OCI-LY7 (cell line): ENCODE measurements around the gene PHF12. TPM values are rescaled to one million over a fixed set of nuclear protein-coding genes. Genes with fewer than 3 reads are reported as not detected.
A peak's percentile ranks its signal among the peaks of the same experiment; 100 is the strongest.

Experiments
- BruUV-seq: library from RNA; stranded (reverse); fragments of 400-500 nt; replicated peaks from 2 replicates; lab custom pipeline; 2021; lab: Mats Ljungman, UMichigan
- CTCF ChIA-PET: fragments of 300-600 bp; sonication (Branson Sonifier 250); formaldehyde crosslinking; loops from one replicate; lab custom pipeline; 2022; ENCODE audit warnings: antibody characterized with exemption; ENCODE audit not compliant: unreplicated experiment; lab: Charles Lee
- POLR2A ChIA-PET: fragments of 300-600 bp; sonication (Branson Sonifier 250); formaldehyde crosslinking; loops from one replicate; lab custom pipeline; 2022; ENCODE audit warnings: antibody characterized with exemption; lab: Charles Lee
- DNase-seq: peaks from one replicate; pipeline ENCODE4 v3.0.0-alpha.2; 2015; ENCODE audit warnings: low spot score
- H2AFZ ChIP-seq: fragments of 200-600 bp; sonication (generic), shearing (Covaris generic); 2 replicates; pipeline ENCODE4 v1.6.1; 2014; ENCODE audit warnings: mild to moderate bottlenecking, antibody characterized with exemption, low read length, moderate library complexity
- H3K27ac ChIP-seq: fragments of 200-600 bp; sonication (generic); 2 replicates; pipeline ENCODE4 v1.5.1; 2014; ENCODE audit warnings: mixed run types, low read depth, mild to moderate bottlenecking, moderate library complexity, low read length, inconsistent platforms; ENCODE audit not compliant: poor library complexity, severe bottlenecking
- H3K36me3 ChIP-seq: fragments of 200-600 bp; sonication (generic); 2 replicates; pipeline ENCODE4 v1.6.1; 2014; ENCODE audit warnings: mild to moderate bottlenecking, antibody characterized with exemption, low read length, moderate library complexity, mixed read lengths; ENCODE audit not compliant: insufficient read depth
- H3K4me1 ChIP-seq: fragments of 200-600 bp; sonication (generic); 2 replicates; pipeline ENCODE4 v1.5.1; 2014; ENCODE audit warnings: mild to moderate bottlenecking, low read length; ENCODE audit not compliant: insufficient read depth, poor library complexity, severe bottlenecking
- H3K4me2 ChIP-seq: fragments of 200-600 bp; sonication (generic); 2 replicates; pipeline ENCODE4 v1.6.1; 2014; ENCODE audit warnings: mild to moderate bottlenecking, low read length
- H3K4me3 ChIP-seq: fragments of 200-600 bp; sonication (generic); 2 replicates; pipeline ENCODE4 v1.5.1; 2014; ENCODE audit warnings: mild to moderate bottlenecking, low read depth, low read length; ENCODE audit not compliant: poor library complexity, severe bottlenecking
- H3K79me2 ChIP-seq: fragments of 200-600 bp; sonication (generic); 2 replicates; pipeline ENCODE4 v1.6.1; 2016; ENCODE audit warnings: low read depth, mild to moderate bottlenecking, low read length, moderate library complexity, mixed read lengths; ENCODE audit not compliant: insufficient read depth
- H3K9me2 ChIP-seq: fragments of 200-600 bp; sonication (generic); 2 replicates; pipeline ENCODE4 v1.6.1; 2016; ENCODE audit warnings: mild to moderate bottlenecking, low read length, mixed read lengths; ENCODE audit not compliant: insufficient read depth
- H3K9me3 ChIP-seq: fragments of 200-600 bp; sonication (generic); 2 replicates; pipeline ENCODE4 v1.6.1; 2014; ENCODE audit warnings: mild to moderate bottlenecking, mixed run types, low read length, mixed read lengths
- H4K20me1 ChIP-seq: fragments of 200-600 bp; sonication (generic); 2 replicates; pipeline ENCODE4 v1.6.1; 2014; ENCODE audit warnings: mild to moderate bottlenecking, antibody characterized with exemption, low read length, moderate library complexity, mixed read lengths; ENCODE audit not compliant: insufficient read depth
- EZH2phosphoT487 ChIP-seq: fragments of 200-600 bp; sonication (generic); IDR thresholded peaks from 2 replicates; pipeline ENCODE4 v1.6.1; 2018; ENCODE audit warnings: low read depth, borderline replicate concordance, mild to moderate bottlenecking, mixed run types, antibody characterized with exemption, low read length, moderate library complexity, mixed read lengths
- intact Hi-C: fragments of 100-400 bp; cut with micrococcal nuclease; formaldehyde crosslinking; loops from one replicate; pipeline ENCODE4 v1.10.0; 2022; ENCODE audit not compliant: unreplicated experiment
- total RNA-seq, 2 experiments: library from RNA; depleted of rRNA in 1 of 2; stranded (reverse); fragments of >200 nt in 1 of 2; shearing (Covaris generic) in 1 of 2; gene quantifications; 2 replicates each; pipeline ENCODE4 v1.2.3, GENCODE V29; 2014 to 2022
- TF ChIP-seq, protein P1 (sequence below): fragments of 200-600 bp; sonication (generic); conservative IDR thresholded peaks from 2 replicates; pipeline ENCODE4 v1.5.1; 2014; ENCODE audit warnings: mild to moderate bottlenecking, antibody characterized with exemption, low read length, moderate library complexity, mixed read lengths

Gene PHF12
- total RNA-seq, 2 experiments from 2014 or later = 40.6 to 62.5 TPM

- H3K36me3 ChIP-seq = peaks cover 41% of the 10 kb centered on the region
- H3K9me3 ChIP-seq = no peaks in the 10 kb centered on the region
- BruUV-seq = no TSS peak
- no peak for TF ChIP-seq EZH2phosphoT487
- TF ChIP-seq, protein P1, sequence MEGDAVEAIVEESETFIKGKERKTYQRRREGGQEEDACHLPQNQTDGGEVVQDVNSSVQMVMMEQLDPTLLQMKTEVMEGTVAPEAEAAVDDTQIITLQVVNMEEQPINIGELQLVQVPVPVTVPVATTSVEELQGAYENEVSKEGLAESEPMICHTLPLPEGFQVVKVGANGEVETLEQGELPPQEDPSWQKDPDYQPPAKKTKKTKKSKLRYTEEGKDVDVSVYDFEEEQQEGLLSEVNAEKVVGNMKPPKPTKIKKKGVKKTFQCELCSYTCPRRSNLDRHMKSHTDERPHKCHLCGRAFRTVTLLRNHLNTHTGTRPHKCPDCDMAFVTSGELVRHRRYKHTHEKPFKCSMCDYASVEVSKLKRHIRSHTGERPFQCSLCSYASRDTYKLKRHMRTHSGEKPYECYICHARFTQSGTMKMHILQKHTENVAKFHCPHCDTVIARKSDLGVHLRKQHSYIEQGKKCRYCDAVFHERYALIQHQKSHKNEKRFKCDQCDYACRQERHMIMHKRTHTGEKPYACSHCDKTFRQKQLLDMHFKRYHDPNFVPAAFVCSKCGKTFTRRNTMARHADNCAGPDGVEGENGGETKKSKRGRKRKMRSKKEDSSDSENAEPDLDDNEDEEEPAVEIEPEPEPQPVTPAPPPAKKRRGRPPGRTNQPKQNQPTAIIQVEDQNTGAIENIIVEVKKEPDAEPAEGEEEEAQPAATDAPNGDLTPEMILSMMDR = no peak
- peak overlapping the region; percentile 90 for H3K4me2 ChIP-seq
- H3K4me1 ChIP-seq = peaks cover 32% of the 10 kb centered on the region
- H3K27ac ChIP-seq = peak overlapping the region; percentile 80
- ChIA-PET POLR2A (interaction anchor here (1.0 kb wide), 1 partner anchor 49 kb away, joined by 3 read pairs; the partner anchor contains the start of gene PHF12), CTCF (interaction anchor here (0.5 to 1.6 kb wide), 4 partner anchors 9 to 174 kb away, joined by 3 to 10 read pairs (median 4); partner anchors contain the start of gene NEK8)
- peak overlapping the region; percentile 77 for H3K4me3 ChIP-seq
- intact Hi-C loops = loop anchor here (2.0 kb wide), 3 partner anchors 47 to 139 kb away; partner anchors contain the start of genes ERAL1 and PHF12
- H4K20me1 ChIP-seq = no peaks in the 10 kb centered on the region
- H3K79me2 ChIP-seq = peaks cover 16% of the 10 kb centered on the region; the same call in 1 of the 2 replicates
- DNase-seq = peak; percentile 75
- H2AFZ ChIP-seq = peak overlapping the region; percentile 33
- no peaks in the 10 kb centered on the region for H3K9me2 ChIP-seq
Measured at GRCh38 chr17:28901866-28902818, 49.2 kb downstream of the PHF12 start.

GRCh38 chr17:28900986-28901726 lies 50.2 kb downstream of the PHF12 start:
- Histone ChIP-seq H4K20me1 (no peaks in the 10 kb centered on the region), H3K79me2 (peaks cover 25% of the 10 kb centered on the region), H3K4me2 (peak overlapping the region; percentile 90), H3K36me3 (peaks cover 31% of the 10 kb centered on the region), H3K9me3 (no peaks in the 10 kb centered on the region), H2AFZ (no peak overlapping the region), H3K4me3 (peak overlapping the region; percentile 77), H3K4me1 (peaks cover 35% of the 10 kb centered on the region), H3K9me2 (no peaks in the 10 kb centered on the region), H3K27ac (peak overlapping the region; percentile 80)
- BruUV-seq = no TSS peak
- ChIA-PET CTCF (interaction anchor here (1.1 to 1.6 kb wide), 2 partner anchors 9 to 173 kb away, joined by 3 to 5 read pairs; partner anchors contain the start of gene NEK8), POLR2A (interaction anchor here (1.0 kb wide), 1 partner anchor 50 kb away, joined by 3 read pairs; the partner anchor contains the start of gene PHF12)
- peak; percentile 48 for DNase-seq
- intact Hi-C loops = no loop called here
- TF ChIP-seq EZH2phosphoT487 = no peak
- TF ChIP-seq, protein P1 = no peak
